Measurements from ENCODE around the gene DKK1. TPM values are rescaled to one million over a fixed set of nuclear protein-coding genes. Genes with fewer than 3 reads are reported as not detected.

DKK1 gene
- total RNA-seq, 4 donors from 2014 or later, result 12.7 to 18.5 (median 15.8) TPM

DNA sequence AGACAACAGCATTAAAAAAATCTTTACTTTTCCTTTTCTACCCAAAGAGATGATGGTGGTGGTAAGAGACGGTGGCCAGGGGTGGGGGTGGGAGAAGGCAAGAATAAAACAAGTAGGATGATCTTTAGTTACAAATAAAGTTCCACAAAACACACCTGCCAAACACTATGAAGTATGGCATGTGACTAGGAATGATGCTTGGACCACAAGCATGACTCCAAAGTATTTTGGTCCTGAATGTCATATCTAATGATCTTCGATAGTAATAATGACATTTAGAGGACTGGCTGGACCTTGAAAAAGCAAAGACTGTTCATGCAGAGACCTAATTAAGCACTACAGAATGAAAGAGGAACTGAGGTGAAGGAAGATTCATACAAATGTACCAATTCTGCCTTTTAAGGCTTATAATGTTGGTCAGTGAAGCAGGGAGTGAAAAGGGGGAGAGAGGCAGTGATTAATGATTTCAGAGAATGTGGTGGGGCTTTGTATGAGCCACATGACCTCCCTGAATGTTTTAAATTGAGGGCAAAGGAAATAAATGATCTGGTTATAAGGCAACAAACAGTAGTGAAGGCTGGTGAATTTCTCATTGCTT lies 29.6 kb upstream of the DKK1 start:
- Histone ChIP-seq H3K9me3 (no peaks in the 10 kb centered on the region), H3K36me3 (no peaks in the 10 kb centered on the region), H3K4me3 (no peak overlapping the region), H3K27ac (no peak overlapping the region), H3K4me1 (no peaks in the 10 kb centered on the region), H3K27me3 (no peaks in the 10 kb centered on the region)
- 92% methylated on average over 2 of the region's 2 CpGs for WGBS
- TF ChIP-seq POLR2AphosphoS5 (IDR thresholded peaks at IDR 0.05) (no peak), EP300 (IDR thresholded peaks at IDR 0.05) (no peak), POLR2A (IDR thresholded peaks at IDR 0.05) (no peak)
- TF ChIP-seq, protein P1, sequence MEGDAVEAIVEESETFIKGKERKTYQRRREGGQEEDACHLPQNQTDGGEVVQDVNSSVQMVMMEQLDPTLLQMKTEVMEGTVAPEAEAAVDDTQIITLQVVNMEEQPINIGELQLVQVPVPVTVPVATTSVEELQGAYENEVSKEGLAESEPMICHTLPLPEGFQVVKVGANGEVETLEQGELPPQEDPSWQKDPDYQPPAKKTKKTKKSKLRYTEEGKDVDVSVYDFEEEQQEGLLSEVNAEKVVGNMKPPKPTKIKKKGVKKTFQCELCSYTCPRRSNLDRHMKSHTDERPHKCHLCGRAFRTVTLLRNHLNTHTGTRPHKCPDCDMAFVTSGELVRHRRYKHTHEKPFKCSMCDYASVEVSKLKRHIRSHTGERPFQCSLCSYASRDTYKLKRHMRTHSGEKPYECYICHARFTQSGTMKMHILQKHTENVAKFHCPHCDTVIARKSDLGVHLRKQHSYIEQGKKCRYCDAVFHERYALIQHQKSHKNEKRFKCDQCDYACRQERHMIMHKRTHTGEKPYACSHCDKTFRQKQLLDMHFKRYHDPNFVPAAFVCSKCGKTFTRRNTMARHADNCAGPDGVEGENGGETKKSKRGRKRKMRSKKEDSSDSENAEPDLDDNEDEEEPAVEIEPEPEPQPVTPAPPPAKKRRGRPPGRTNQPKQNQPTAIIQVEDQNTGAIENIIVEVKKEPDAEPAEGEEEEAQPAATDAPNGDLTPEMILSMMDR (IDR thresholded peaks at IDR 0.05), result no peak
- DNase-seq (ENCODE audit: low spot score in 2 of 2), result no peak

GRCh38 chr10:52287866-52288265 lies 26.2 kb upstream of the DKK1 start:
- 97% methylated on average over 1 of the region's 1 CpG for WGBS
- H3K36me3 ChIP-seq, result no peaks in the 10 kb centered on the region
- TF ChIP-seq EP300 (IDR thresholded peaks at IDR 0.05) (no peak), POLR2A (IDR thresholded peaks at IDR 0.05) (no peak), POLR2AphosphoS5 (IDR thresholded peaks at IDR 0.05) (no peak)
- TF ChIP-seq, protein P1 (IDR thresholded peaks at IDR 0.05), result no peak
- H3K4me1 ChIP-seq, result no peaks in the 10 kb centered on the region
- no peak for DNase-seq (ENCODE audit: low spot score in 2 of 2)
- H3K9me3 ChIP-seq, result no peaks in the 10 kb centered on the region
- no peak overlapping the region for H3K27ac ChIP-seq
- H3K27me3 ChIP-seq, result no peaks in the 10 kb centered on the region
- no peak overlapping the region for H3K4me3 ChIP-seq

DNA sequence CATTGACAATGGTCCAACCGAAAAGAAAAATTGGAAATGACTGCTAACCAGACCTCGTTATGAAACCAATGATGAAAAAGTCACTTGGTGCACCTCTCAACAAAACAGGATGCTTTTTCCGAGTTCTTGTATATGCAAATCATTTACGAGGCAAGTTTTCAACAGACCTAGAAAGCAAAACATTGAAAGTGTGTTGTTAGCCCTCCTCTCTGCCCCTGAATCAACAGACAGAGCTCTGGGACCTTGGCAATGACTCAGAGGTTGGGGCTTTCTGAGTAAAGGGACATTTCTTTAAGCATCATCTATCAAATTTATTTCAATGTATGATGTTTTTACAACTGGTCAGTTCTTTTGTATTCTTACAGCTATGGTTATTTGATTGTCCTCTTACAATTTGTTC lies 16.3 kb upstream of the DKK1 start:
- Histone ChIP-seq H3K36me3 (no peaks in the 10 kb centered on the region), H3K27ac (no peak overlapping the region), H3K27me3 (no peaks in the 10 kb centered on the region), H3K4me3 (no peak overlapping the region), H3K4me1 (no peaks in the 10 kb centered on the region), H3K9me3 (no peaks in the 10 kb centered on the region)
- TF ChIP-seq POLR2AphosphoS5 (IDR thresholded peaks at IDR 0.05), result no peak
- TF ChIP-seq EP300 (IDR thresholded peaks at IDR 0.05), result no peak
- TF ChIP-seq, protein P1 (IDR thresholded peaks at IDR 0.05), result no peak
- TF ChIP-seq POLR2A (IDR thresholded peaks at IDR 0.05), result no peak
- DNase-seq (ENCODE audit: low spot score in 2 of 2), result no peak
- 71% methylated on average over 4 of the region's 4 CpGs for whole genome bisulfite sequencing

- TF ChIP-seq POLR2AphosphoS5 (IDR thresholded peaks at IDR 0.05) (no peak), EP300 (IDR thresholded peaks at IDR 0.05) (no peak), POLR2A (IDR thresholded peaks at IDR 0.05) (no peak)
- TF ChIP-seq, protein P1 (IDR thresholded peaks at IDR 0.05), result no peak
- Histone ChIP-seq H3K4me1 (no peaks in the 10 kb centered on the region), H3K36me3 (no peaks in the 10 kb centered on the region), H3K4me3 (no peak overlapping the region), H3K9me3 (no peaks in the 10 kb centered on the region), H3K27ac (no peak overlapping the region), H3K27me3 (no peaks in the 10 kb centered on the region)
- DNase-seq (ENCODE audit: low spot score in 2 of 2), result no peak
- WGBS, result 63% methylated on average over 4 of the region's 4 CpGs
Observed at GRCh38 chr10:52300599-52301277, 13.3 kb upstream of the DKK1 start.

- H3K9me3 ChIP-seq, result no peaks in the 10 kb centered on the region
- H3K27ac ChIP-seq, result no peak overlapping the region
- H3K36me3 ChIP-seq, result no peaks in the 10 kb centered on the region
- WGBS, result 9% methylated on average over 33 of the region's 40 CpGs
- H3K4me3 ChIP-seq, result peak overlapping the region; percentile 42
- peak; percentile 65 to 83 for DNase-seq (ENCODE audit: low spot score in 2 of 2)
- TF ChIP-seq, protein P1 (IDR thresholded peaks at IDR 0.05), result peak; percentile 35 to 52
- no peak for TF ChIP-seq EP300 (IDR thresholded peaks at IDR 0.05)
- TF ChIP-seq POLR2A (IDR thresholded peaks at IDR 0.05), result no peak
- TF ChIP-seq POLR2AphosphoS5 (IDR thresholded peaks at IDR 0.05), result no peak
- H3K4me1 ChIP-seq, result peaks cover 14% of the 10 kb centered on the region
- peaks cover 24% of the 10 kb centered on the region for H3K27me3 ChIP-seq
Observed at GRCh38 chr10:52308251-52309031, 5.6 kb upstream of the DKK1 start.

All from suprapubic skin (tissue), 4 donors.